Endometrial microvascular endothelial cells (primary cell): ENCODE results near the gene CTSV. TPM values are rescaled to one million over a fixed set of nuclear protein-coding genes. Genes with fewer than 3 reads are reported as not detected.

ENCODE experiments used
- total RNA-seq: library from RNA; depleted of rRNA; stranded (reverse); fragments of >200 nt; gene quantifications from one replicate; pipeline ENCODE4 v1.2.3, GENCODE V29; 2015; ENCODE audit errors: inconsistent ontology term

The CTSV gene
- total RNA-seq, 1 donor from 2014 or later, result 0.28 TPM

Other genes with a start within 250 kb of the CTSV start
- 5.3 TPM for gene ZNF782, start 184.6 kb downstream of the CTSV start, total RNA-seq
- not detected for gene NUTM2G, start 110.3 kb downstream of the CTSV start, total RNA-seq